ENCODE measurements around the gene SLC6A3.

- no peak for TF ChIP-seq CTCF (IDR thresholded peaks at IDR 0.05; ENCODE audit: low read depth, low read length)
- no peak for TF ChIP-seq POLR2A (IDR thresholded peaks at IDR 0.05; ENCODE audit: extremely low read depth, insufficient read length)
Measured at GRCh38 chr5:1352231-1353219, 92.7 kb downstream of the SLC6A3 start.
